Nephron (organoid): ENCODE measurements around the gene RPAP2.

ENCODE experiments used
- H3K27ac Mint-ChIP-seq, 3 experiments: 2 replicates each; pipeline ENCODE4 v1.8.0; 2020; ENCODE audit warnings: mixed read lengths in 3 of 3, mild to moderate bottlenecking in 2 of 3, moderate library complexity in 1 of 3
- H3K27me3 Mint-ChIP-seq: 2 replicates; pipeline ENCODE4 v1.8.0; 2021; ENCODE audit warnings: low read depth, mild to moderate bottlenecking, moderate library complexity, mixed read lengths
- H3K36me3 Mint-ChIP-seq: 2 replicates; pipeline ENCODE4 v1.8.0; 2020; ENCODE audit warnings: low read depth, mixed read lengths
- H3K4me1 Mint-ChIP-seq: 2 replicates; pipeline ENCODE4 v1.8.0; 2020; ENCODE audit warnings: mixed read lengths
- H3K4me3 Mint-ChIP-seq, 3 experiments: 2 replicates each; pipeline ENCODE4 v1.8.0; 2020; ENCODE audit warnings: mild to moderate bottlenecking in 3 of 3, mixed read lengths in 3 of 3, moderate library complexity in 2 of 3
- H3K9me3 Mint-ChIP-seq: 2 replicates; pipeline ENCODE4 v1.8.0; 2020; ENCODE audit warnings: mixed read lengths
- TF ChIP-seq, protein P1 (sequence below), 3 experiments: fragments of 200-600 bp; sonication (generic); IDR thresholded peaks; one replicate each; pipeline ENCODE4 v1.5.0; 2021; ENCODE audit warnings: antibody characterized with exemption in 3 of 3; ENCODE audit not compliant: unreplicated experiment in 3 of 3

RPAP2 gene

DNA sequence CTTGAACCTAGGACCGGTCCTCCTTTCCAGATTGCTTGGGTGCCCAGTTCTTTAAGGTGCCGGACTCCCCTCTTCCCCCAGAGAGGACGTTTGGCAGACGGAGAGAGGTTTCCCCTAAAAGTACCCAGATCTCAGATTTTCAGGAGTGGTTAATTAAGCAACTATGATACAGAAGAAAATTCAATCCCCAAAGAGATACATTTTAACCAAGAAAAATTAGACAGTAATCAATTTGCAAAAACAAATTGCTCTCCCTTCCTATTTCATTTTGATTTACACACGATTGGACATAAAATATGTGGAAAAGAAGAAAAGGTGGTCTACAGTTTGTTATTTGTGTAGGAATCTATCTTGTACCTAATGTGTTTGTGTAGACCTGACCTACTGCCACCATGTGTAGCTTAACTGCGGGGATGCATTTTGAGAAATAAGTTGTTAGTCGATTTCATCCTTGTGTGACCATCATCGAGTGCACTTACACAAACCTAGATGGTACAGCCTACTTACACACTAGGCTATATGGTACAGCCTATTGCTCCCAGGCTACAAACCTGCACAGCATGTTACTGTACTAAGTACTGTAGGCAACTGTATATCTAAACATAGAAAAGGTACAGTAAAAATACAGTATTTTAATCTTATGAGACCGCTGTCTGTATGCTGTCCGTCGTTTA is 755 bp downstream of the RPAP2 start:
- H3K4me3 Mint-ChIP-seq = peak overlapping the region; percentile 94 to 99 (median 99)
- peaks cover 30% of the 10 kb centered on the region for H3K4me1 Mint-ChIP-seq
- no peaks in the 10 kb centered on the region for H3K27me3 Mint-ChIP-seq
- H3K36me3 Mint-ChIP-seq = peaks cover 31% of the 10 kb centered on the region
- peak overlapping the region; percentile 95 to 100 (median 98) for H3K27ac Mint-ChIP-seq
- H3K9me3 Mint-ChIP-seq = no peaks in the 10 kb centered on the region
- TF ChIP-seq, protein P1, sequence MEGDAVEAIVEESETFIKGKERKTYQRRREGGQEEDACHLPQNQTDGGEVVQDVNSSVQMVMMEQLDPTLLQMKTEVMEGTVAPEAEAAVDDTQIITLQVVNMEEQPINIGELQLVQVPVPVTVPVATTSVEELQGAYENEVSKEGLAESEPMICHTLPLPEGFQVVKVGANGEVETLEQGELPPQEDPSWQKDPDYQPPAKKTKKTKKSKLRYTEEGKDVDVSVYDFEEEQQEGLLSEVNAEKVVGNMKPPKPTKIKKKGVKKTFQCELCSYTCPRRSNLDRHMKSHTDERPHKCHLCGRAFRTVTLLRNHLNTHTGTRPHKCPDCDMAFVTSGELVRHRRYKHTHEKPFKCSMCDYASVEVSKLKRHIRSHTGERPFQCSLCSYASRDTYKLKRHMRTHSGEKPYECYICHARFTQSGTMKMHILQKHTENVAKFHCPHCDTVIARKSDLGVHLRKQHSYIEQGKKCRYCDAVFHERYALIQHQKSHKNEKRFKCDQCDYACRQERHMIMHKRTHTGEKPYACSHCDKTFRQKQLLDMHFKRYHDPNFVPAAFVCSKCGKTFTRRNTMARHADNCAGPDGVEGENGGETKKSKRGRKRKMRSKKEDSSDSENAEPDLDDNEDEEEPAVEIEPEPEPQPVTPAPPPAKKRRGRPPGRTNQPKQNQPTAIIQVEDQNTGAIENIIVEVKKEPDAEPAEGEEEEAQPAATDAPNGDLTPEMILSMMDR (IDR thresholded peaks at IDR 0.05; ENCODE audit: unreplicated experiment in 3 of 3) = no peak

- Mint-ChIP-seq H3K27me3 (no peaks in the 10 kb centered on the region), H3K4me3 (peak overlapping the region; percentile 15 to 63 (median 57)), H3K4me1 (peaks cover 30% of the 10 kb centered on the region)
Observed at GRCh38 chr1:92301021-92301420, 2.2 kb downstream of the RPAP2 start.

DNA sequence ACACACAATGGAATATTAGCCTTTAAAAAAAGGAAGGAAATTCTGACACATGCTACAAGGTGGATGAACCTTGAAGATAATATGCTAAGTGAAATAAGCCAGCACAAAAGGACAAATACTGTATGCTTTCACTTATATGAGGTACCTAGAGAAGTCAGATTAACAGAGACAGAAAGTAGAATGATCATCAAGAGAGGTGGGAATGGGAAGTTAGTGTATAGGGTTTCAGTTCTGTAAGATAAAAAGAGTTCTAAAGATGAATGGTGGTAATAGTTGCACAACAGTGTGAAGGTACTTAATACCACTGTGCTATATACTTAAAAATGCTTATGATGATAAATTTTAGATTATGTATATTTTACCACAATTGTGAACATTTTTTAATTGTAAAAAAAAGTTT is 7.2 kb downstream of the RPAP2 start:
- H3K4me3 Mint-ChIP-seq = no peak overlapping the region
- TF ChIP-seq, protein P1 (IDR thresholded peaks at IDR 0.05; ENCODE audit: unreplicated experiment in 3 of 3) = no peak
- peaks cover 45% of the 10 kb centered on the region for H3K36me3 Mint-ChIP-seq
- H3K9me3 Mint-ChIP-seq = no peaks in the 10 kb centered on the region
- H3K27ac Mint-ChIP-seq = no peak overlapping the region
- peaks cover 4% of the 10 kb centered on the region for H3K4me1 Mint-ChIP-seq
- H3K27me3 Mint-ChIP-seq = no peaks in the 10 kb centered on the region

More at GRCh38 chr1:92301021-92301420, 2.2 kb downstream of the RPAP2 start:
- Mint-ChIP-seq H3K27ac (no peak overlapping the region), H3K9me3 (no peaks in the 10 kb centered on the region), H3K36me3 (peaks cover 32% of the 10 kb centered on the region)
- TF ChIP-seq, protein P1 (IDR thresholded peaks at IDR 0.05; ENCODE audit: unreplicated experiment in 3 of 3) = no peak

- Mint-ChIP-seq H3K27ac (no peak overlapping the region), H3K4me3 (no peak overlapping the region), H3K9me3 (no peaks in the 10 kb centered on the region), H3K36me3 (peaks cover 49% of the 10 kb centered on the region), H3K27me3 (no peaks in the 10 kb centered on the region), H3K4me1 (no peaks in the 10 kb centered on the region)
- TF ChIP-seq, protein P1 (IDR thresholded peaks at IDR 0.05; ENCODE audit: unreplicated experiment in 3 of 3) = no peak
Observed at GRCh38 chr1:92307980-92308379, 9.1 kb downstream of the RPAP2 start.

GRCh38 chr1:92310185-92310597 is 11.3 kb downstream of the RPAP2 start:
- H3K9me3 Mint-ChIP-seq = no peaks in the 10 kb centered on the region
- H3K27ac Mint-ChIP-seq = no peak overlapping the region
- H3K4me1 Mint-ChIP-seq = no peaks in the 10 kb centered on the region
- peaks cover 55% of the 10 kb centered on the region for H3K36me3 Mint-ChIP-seq
- TF ChIP-seq, protein P1 (IDR thresholded peaks at IDR 0.05; ENCODE audit: unreplicated experiment in 3 of 3) = peak; percentile 45 to 60 (median 52)
- H3K4me3 Mint-ChIP-seq = no peak overlapping the region
- H3K27me3 Mint-ChIP-seq = no peaks in the 10 kb centered on the region

GRCh38 chr1:92314024-92314423 is 15.2 kb downstream of the RPAP2 start:
- TF ChIP-seq, protein P1 (IDR thresholded peaks at IDR 0.05; ENCODE audit: unreplicated experiment in 3 of 3) = no peak
- H3K27me3 Mint-ChIP-seq = no peaks in the 10 kb centered on the region
- peaks cover 61% of the 10 kb centered on the region for H3K36me3 Mint-ChIP-seq
- no peaks in the 10 kb centered on the region for H3K9me3 Mint-ChIP-seq
- no peaks in the 10 kb centered on the region for H3K4me1 Mint-ChIP-seq
- H3K27ac Mint-ChIP-seq = no peak overlapping the region
- H3K4me3 Mint-ChIP-seq = no peak overlapping the region
